Measurements from ENCODE around the gene GHDC. TPM values are rescaled to one million over a fixed set of nuclear protein-coding genes. Genes with fewer than 3 reads are reported as not detected.

Gene GHDC
- polyA plus RNA-seq, 1 donor (not counting 4 experiments of a cell fraction or from before 2014, with no cell fraction given): 2.7 TPM

DNA sequence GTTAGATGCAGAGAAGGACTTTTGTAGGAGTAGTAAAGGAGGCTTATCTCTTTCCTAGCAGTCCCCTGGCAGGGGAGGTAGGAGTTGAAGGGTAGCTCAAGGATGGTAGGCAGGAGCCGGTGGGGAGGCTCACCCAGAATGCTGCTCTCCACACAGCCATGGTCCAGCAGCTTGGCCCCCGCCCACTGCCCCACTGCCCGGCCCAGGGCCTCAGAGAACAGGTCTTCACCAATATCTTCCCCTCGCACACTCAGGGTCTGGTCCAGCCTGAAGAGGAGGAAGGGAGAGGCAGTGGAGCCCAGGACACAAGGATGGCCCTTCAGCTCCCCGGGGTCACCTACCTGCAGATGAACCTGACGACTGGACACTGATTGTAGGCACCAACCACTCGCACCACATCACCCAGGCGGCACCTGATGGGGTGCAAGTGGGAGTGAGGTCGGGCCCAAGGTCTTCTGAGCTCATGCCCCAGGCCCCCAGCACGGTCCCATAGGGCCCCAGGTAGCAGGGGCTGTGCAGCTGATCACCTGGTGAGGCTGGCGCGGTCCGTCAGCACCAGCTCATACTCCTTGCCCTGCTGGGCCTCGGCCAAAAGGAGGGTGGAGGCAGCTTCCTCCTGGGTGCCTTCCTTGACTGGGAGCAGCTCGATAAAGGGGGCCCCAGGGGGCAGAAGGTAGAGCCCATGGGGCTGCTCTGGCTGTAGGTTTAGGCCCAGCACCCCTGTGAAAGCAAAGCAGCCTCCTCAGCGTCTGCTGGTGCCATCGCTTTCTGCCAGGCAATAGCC is 3.6 kb downstream of the GHDC start:
- no peaks in the 10 kb centered on the region for H3K9me3 ChIP-seq (ENCODE audit: control insufficient read depth, low read depth, low read length)
- H3K4me2 ChIP-seq (ENCODE audit: control insufficient read depth, extremely low read depth, insufficient read depth, low read depth, low read length): no peak overlapping the region
- H3K27ac ChIP-seq (ENCODE audit: control insufficient read depth, insufficient read depth, low read length): no peak overlapping the region
- no peak overlapping the region for H3K4me3 ChIP-seq (ENCODE audit: control insufficient read depth in 2 of 3, extremely low read depth in 1 of 3, insufficient read depth in 2 of 3, low read depth in 1 of 3, low read length in 3 of 3)
- no peaks in the 10 kb centered on the region for H4K20me1 ChIP-seq (ENCODE audit: control insufficient read depth, extremely low read depth, insufficient read depth, low read length)
- no peaks in the 10 kb centered on the region for H3K9me1 ChIP-seq (ENCODE audit: control insufficient read depth, extremely low read depth, insufficient read depth, low read length)
- dilution Hi-C loops (cut with MboI; ENCODE audit: extremely low pct_ligation_motif_present, low sequenced_read_pairs): no loop called here
- no peak for FAIRE-seq
- no peaks in the 10 kb centered on the region for H3K79me2 ChIP-seq (ENCODE audit: control insufficient read depth, insufficient read depth, low read length)
- H3K27me3 ChIP-seq (ENCODE audit: control insufficient read depth, extremely low read depth, insufficient read depth, low read length): peaks cover 5% of the 10 kb centered on the region
- no peaks in the 10 kb centered on the region for H3K36me3 ChIP-seq (ENCODE audit: control insufficient read depth in 2 of 2, extremely low read depth in 1 of 2, insufficient read depth in 2 of 2, low read length in 2 of 2)
- H3K9ac ChIP-seq (ENCODE audit: control insufficient read depth, extremely low read depth, insufficient read depth, low read length): no peak overlapping the region
- no peak overlapping the region for H2AFZ ChIP-seq (ENCODE audit: control insufficient read depth, low read length)
- H3K4me1 ChIP-seq (ENCODE audit: control insufficient read depth, extremely low read depth, insufficient read depth, low read length): no peaks in the 10 kb centered on the region
- TF ChIP-seq, protein P1, sequence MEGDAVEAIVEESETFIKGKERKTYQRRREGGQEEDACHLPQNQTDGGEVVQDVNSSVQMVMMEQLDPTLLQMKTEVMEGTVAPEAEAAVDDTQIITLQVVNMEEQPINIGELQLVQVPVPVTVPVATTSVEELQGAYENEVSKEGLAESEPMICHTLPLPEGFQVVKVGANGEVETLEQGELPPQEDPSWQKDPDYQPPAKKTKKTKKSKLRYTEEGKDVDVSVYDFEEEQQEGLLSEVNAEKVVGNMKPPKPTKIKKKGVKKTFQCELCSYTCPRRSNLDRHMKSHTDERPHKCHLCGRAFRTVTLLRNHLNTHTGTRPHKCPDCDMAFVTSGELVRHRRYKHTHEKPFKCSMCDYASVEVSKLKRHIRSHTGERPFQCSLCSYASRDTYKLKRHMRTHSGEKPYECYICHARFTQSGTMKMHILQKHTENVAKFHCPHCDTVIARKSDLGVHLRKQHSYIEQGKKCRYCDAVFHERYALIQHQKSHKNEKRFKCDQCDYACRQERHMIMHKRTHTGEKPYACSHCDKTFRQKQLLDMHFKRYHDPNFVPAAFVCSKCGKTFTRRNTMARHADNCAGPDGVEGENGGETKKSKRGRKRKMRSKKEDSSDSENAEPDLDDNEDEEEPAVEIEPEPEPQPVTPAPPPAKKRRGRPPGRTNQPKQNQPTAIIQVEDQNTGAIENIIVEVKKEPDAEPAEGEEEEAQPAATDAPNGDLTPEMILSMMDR (optimal IDR thresholded peaks at IDR 0.05 in 1 of 3, IDR thresholded peaks at IDR 0.05 in 1 of 3, conservative IDR thresholded peaks at IDR 0.05 in 1 of 3; ENCODE audit: extremely low read depth in 1 of 3, insufficient read depth in 2 of 3, low read length in 3 of 3): no peak
- no peak for TF ChIP-seq EZH2 (IDR thresholded peaks at IDR 0.05; ENCODE audit: low read length)
- no peak for DNase-seq (ENCODE audit: low read depth, low spot score)

DNA sequence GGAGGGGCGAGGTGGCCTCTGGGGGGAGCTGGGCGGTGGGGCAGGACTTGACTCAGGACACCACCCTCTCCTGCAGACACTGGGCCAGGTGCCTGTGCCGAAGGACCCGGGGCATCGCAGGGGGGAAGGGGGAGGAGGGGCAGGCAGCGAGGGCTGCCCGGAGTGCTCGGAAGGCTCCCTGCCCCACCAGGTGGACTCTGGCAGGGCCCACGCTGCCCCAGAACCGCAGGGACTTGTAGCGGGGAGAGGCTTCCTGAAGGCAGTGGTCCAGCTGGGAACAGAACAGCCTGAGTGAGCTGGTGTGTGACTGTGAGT is 4.7 kb downstream of the GHDC start:
- Histone ChIP-seq H4K20me1 (ENCODE audit: control insufficient read depth, extremely low read depth, insufficient read depth, low read length) (no peaks in the 10 kb centered on the region), H3K9me3 (ENCODE audit: control insufficient read depth, low read depth, low read length) (no peaks in the 10 kb centered on the region), H3K4me2 (ENCODE audit: control insufficient read depth, extremely low read depth, insufficient read depth, low read depth, low read length) (no peak overlapping the region), H3K27ac (ENCODE audit: control insufficient read depth, insufficient read depth, low read length) (no peak overlapping the region), H3K9me1 (ENCODE audit: control insufficient read depth, extremely low read depth, insufficient read depth, low read length) (no peaks in the 10 kb centered on the region), H3K4me1 (ENCODE audit: control insufficient read depth, extremely low read depth, insufficient read depth, low read length) (no peaks in the 10 kb centered on the region), H2AFZ (ENCODE audit: control insufficient read depth, low read length) (no peak overlapping the region), H3K79me2 (ENCODE audit: control insufficient read depth, insufficient read depth, low read length) (no peaks in the 10 kb centered on the region), H3K4me3 (ENCODE audit: control insufficient read depth in 2 of 3, extremely low read depth in 1 of 3, insufficient read depth in 2 of 3, low read depth in 1 of 3, low read length in 3 of 3) (no peak overlapping the region), H3K9ac (ENCODE audit: control insufficient read depth, extremely low read depth, insufficient read depth, low read length) (no peak overlapping the region), H3K36me3 (ENCODE audit: control insufficient read depth in 2 of 2, extremely low read depth in 1 of 2, insufficient read depth in 2 of 2, low read length in 2 of 2) (no peaks in the 10 kb centered on the region), H3K27me3 (ENCODE audit: control insufficient read depth, extremely low read depth, insufficient read depth, low read length) (peaks cover 15% of the 10 kb centered on the region)
- FAIRE-seq (no peak), DNase-seq (ENCODE audit: low read depth, low spot score) (no peak)
- TF ChIP-seq EZH2 (IDR thresholded peaks at IDR 0.05; ENCODE audit: low read length): no peak
- TF ChIP-seq, protein P1 (optimal IDR thresholded peaks at IDR 0.05 in 1 of 3, IDR thresholded peaks at IDR 0.05 in 1 of 3, conservative IDR thresholded peaks at IDR 0.05 in 1 of 3; ENCODE audit: extremely low read depth in 1 of 3, insufficient read depth in 2 of 3, low read length in 3 of 3): no peak
- dilution Hi-C loops (cut with MboI; ENCODE audit: extremely low pct_ligation_motif_present, low sequenced_read_pairs): no loop called here
